ENCODE results near the gene RS1. TPM values are rescaled to one million over a fixed set of nuclear protein-coding genes. Genes with fewer than 3 reads are reported as not detected.

RS1 gene
- total RNA-seq, 1 experiment from 2014 or later: not detected

- Mint-ChIP-seq H3K36me3 (ENCODE audit: insufficient read depth, unreplicated experiment) (peaks cover 24% of the 10 kb centered on the region), H3K27me3 (ENCODE audit: unreplicated experiment) (peaks cover 10% of the 10 kb centered on the region), H3K27ac (ENCODE audit: unreplicated experiment) (no peak overlapping the region), H3K4me1 (ENCODE audit: low read depth, unreplicated experiment) (peaks cover 13% of the 10 kb centered on the region), H3K9me3 (ENCODE audit: low read depth, unreplicated experiment) (no peaks in the 10 kb centered on the region), H3K4me3 (ENCODE audit: low read depth, unreplicated experiment) (no peak overlapping the region)
- no peak for TF ChIP-seq CTCF (IDR thresholded peaks at IDR 0.05; ENCODE audit: unreplicated experiment)
- intact Hi-C loops (cut with micrococcal nuclease; ENCODE audit: unreplicated experiment): no loop called here
- no peak for DNase-seq
- BruUV-seq (replicated peaks): no TSS peak
- CTCF ChIA-PET: interaction anchor here (0.6 kb wide), 1 partner anchor 206 kb away, joined by 3 read pairs; no protein-coding TSS in a partner anchor
Observed at GRCh38 chrX:18676470-18676869, 4.6 kb upstream of the RS1 start.

- intact Hi-C loops (cut with micrococcal nuclease; ENCODE audit: unreplicated experiment): no loop called here
- Mint-ChIP-seq H3K9me3 (ENCODE audit: low read depth, unreplicated experiment) (no peaks in the 10 kb centered on the region), H3K4me1 (ENCODE audit: low read depth, unreplicated experiment) (peaks cover 13% of the 10 kb centered on the region), H3K27ac (ENCODE audit: unreplicated experiment) (no peak overlapping the region), H3K4me3 (ENCODE audit: low read depth, unreplicated experiment) (no peak overlapping the region), H3K36me3 (ENCODE audit: insufficient read depth, unreplicated experiment) (peaks cover 24% of the 10 kb centered on the region), H3K27me3 (ENCODE audit: unreplicated experiment) (peaks cover 10% of the 10 kb centered on the region)
- no peak for TF ChIP-seq CTCF (IDR thresholded peaks at IDR 0.05; ENCODE audit: unreplicated experiment)
- no peak for DNase-seq
- BruUV-seq (replicated peaks): no TSS peak
- CTCF ChIA-PET: no interaction called here
Observed at GRCh38 chrX:18676050-18676449, 4.1 kb upstream of the RS1 start.

- intact Hi-C loops (cut with micrococcal nuclease; ENCODE audit: unreplicated experiment): no loop called here
- Mint-ChIP-seq H3K27ac (ENCODE audit: unreplicated experiment) (peak overlapping the region; percentile 82), H3K36me3 (ENCODE audit: insufficient read depth, unreplicated experiment) (peaks cover 24% of the 10 kb centered on the region), H3K4me1 (ENCODE audit: low read depth, unreplicated experiment) (peaks cover 13% of the 10 kb centered on the region), H3K4me3 (ENCODE audit: low read depth, unreplicated experiment) (peak overlapping the region; percentile 68), H3K27me3 (ENCODE audit: unreplicated experiment) (peaks cover 10% of the 10 kb centered on the region), H3K9me3 (ENCODE audit: low read depth, unreplicated experiment) (no peaks in the 10 kb centered on the region)
- CTCF ChIA-PET: no interaction called here
- no TSS peak for BruUV-seq (replicated peaks)
- no peak for TF ChIP-seq CTCF (IDR thresholded peaks at IDR 0.05; ENCODE audit: unreplicated experiment)
- DNase-seq: peak; percentile 87
Observed at GRCh38 chrX:18674788-18675735, 3.2 kb upstream of the RS1 start.

- Mint-ChIP-seq H3K4me3 (ENCODE audit: low read depth, unreplicated experiment) (peak overlapping the region; percentile 68), H3K36me3 (ENCODE audit: insufficient read depth, unreplicated experiment) (peaks cover 24% of the 10 kb centered on the region), H3K27ac (ENCODE audit: unreplicated experiment) (peak overlapping the region; percentile 82), H3K9me3 (ENCODE audit: low read depth, unreplicated experiment) (no peaks in the 10 kb centered on the region), H3K27me3 (ENCODE audit: unreplicated experiment) (peaks cover 10% of the 10 kb centered on the region), H3K4me1 (ENCODE audit: low read depth, unreplicated experiment) (peaks cover 13% of the 10 kb centered on the region)
- DNase-seq: peak; percentile 5
- intact Hi-C loops (cut with micrococcal nuclease; ENCODE audit: unreplicated experiment): no loop called here
- no peak for TF ChIP-seq CTCF (IDR thresholded peaks at IDR 0.05; ENCODE audit: unreplicated experiment)
- CTCF ChIA-PET: no interaction called here
- BruUV-seq (replicated peaks): no TSS peak
Observed at GRCh38 chrX:18674417-18674787, 2.5 kb upstream of the RS1 start.

Measured in Calu3 (cell line).